B cell (primary cell): Measurements from ENCODE around the gene HEBP2.

Experiments used
- EZH2 ChIP-seq: IDR thresholded peaks from 2 replicates; pipeline ENCODE4 v1.6.1; 2012; ENCODE audit warnings: borderline replicate concordance, low read depth, mild to moderate bottlenecking, moderate library complexity, low read length; ENCODE audit not compliant: insufficient read depth, poor library complexity, severe bottlenecking
- TF ChIP-seq, protein P1 (sequence below): fragments of 200-600 bp; IDR thresholded peaks from one replicate; pipeline ENCODE4 v1.8.0; 2022; ENCODE audit warnings: antibody characterized with exemption, mild to moderate bottlenecking

DNA sequence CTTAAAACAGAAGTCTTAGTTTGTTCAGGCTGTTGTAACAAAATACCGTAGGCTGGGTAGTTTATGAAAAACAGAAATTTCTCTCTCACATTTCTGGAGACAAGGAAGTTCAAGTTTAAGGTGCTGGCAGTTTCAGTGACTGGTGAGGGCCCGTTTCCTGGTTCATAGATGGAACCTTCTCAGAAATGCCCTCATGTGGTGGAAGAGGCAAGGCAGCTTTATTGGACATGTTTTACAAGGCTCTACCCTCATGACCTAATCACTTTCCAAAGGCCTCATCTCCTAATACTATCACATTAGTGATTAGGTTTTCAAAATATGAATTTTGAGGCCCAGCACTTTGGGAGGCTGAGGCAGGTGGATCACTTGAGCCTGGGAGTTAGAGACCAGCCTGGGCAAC, 2.4 kb downstream of the HEBP2 start:
- TF ChIP-seq, protein P1, sequence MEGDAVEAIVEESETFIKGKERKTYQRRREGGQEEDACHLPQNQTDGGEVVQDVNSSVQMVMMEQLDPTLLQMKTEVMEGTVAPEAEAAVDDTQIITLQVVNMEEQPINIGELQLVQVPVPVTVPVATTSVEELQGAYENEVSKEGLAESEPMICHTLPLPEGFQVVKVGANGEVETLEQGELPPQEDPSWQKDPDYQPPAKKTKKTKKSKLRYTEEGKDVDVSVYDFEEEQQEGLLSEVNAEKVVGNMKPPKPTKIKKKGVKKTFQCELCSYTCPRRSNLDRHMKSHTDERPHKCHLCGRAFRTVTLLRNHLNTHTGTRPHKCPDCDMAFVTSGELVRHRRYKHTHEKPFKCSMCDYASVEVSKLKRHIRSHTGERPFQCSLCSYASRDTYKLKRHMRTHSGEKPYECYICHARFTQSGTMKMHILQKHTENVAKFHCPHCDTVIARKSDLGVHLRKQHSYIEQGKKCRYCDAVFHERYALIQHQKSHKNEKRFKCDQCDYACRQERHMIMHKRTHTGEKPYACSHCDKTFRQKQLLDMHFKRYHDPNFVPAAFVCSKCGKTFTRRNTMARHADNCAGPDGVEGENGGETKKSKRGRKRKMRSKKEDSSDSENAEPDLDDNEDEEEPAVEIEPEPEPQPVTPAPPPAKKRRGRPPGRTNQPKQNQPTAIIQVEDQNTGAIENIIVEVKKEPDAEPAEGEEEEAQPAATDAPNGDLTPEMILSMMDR = no peak
- no peak for TF ChIP-seq EZH2
